ENCODE measurements around the gene SGMS1.
A peak's percentile ranks its signal among the peaks of the same experiment; 100 is the strongest.

SGMS1 gene

DNA sequence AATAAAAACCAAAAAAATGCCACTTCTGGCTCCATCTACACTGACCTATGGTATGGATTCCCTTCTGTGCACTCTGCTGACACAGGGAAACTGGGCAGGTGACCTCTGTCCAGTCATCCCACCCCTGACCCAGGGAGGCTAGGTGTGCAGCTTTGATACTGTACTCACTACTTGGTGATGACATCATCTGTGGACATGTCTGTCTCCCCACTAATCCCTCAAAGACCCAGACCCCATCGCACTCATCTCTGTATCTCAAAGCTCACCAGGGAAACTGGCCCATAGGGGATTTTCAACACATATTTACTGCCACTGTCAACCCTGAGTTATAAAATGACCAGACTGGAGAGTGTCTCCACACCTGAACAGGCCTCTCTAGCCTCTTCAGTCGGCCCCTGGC is 10.6 kb downstream of the SGMS1 start:
- TF ChIP-seq, protein P1, sequence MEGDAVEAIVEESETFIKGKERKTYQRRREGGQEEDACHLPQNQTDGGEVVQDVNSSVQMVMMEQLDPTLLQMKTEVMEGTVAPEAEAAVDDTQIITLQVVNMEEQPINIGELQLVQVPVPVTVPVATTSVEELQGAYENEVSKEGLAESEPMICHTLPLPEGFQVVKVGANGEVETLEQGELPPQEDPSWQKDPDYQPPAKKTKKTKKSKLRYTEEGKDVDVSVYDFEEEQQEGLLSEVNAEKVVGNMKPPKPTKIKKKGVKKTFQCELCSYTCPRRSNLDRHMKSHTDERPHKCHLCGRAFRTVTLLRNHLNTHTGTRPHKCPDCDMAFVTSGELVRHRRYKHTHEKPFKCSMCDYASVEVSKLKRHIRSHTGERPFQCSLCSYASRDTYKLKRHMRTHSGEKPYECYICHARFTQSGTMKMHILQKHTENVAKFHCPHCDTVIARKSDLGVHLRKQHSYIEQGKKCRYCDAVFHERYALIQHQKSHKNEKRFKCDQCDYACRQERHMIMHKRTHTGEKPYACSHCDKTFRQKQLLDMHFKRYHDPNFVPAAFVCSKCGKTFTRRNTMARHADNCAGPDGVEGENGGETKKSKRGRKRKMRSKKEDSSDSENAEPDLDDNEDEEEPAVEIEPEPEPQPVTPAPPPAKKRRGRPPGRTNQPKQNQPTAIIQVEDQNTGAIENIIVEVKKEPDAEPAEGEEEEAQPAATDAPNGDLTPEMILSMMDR (IDR thresholded peaks at IDR 0.05; ENCODE audit: low read depth, low read length), result no peak
- H3K4me3 ChIP-seq (ENCODE audit: low read depth, low read length), result no peak overlapping the region

DNA sequence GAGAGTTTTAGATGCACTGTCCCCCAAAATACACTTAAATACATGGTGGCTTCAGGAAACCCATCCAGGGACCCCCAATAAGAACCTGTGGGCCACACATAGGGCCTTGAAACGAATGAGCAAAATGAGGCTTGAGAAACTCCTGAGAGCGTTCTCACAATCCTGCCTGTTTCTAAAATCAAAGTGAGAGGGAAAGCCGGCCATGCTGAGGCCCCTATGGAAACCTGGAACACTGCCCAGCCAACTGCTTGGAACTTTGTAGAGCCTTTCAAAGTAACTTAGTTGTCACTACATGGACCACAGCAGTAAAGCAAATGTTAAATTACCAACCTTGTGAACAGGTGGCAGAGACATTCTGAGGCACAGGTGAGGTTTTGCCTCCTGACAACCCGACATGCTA is 13.4 kb downstream of the SGMS1 start:
- TF ChIP-seq, protein P1 (IDR thresholded peaks at IDR 0.05; ENCODE audit: low read depth, low read length), result no peak
- H3K4me3 ChIP-seq (ENCODE audit: low read depth, low read length), result no peak overlapping the region

DNA sequence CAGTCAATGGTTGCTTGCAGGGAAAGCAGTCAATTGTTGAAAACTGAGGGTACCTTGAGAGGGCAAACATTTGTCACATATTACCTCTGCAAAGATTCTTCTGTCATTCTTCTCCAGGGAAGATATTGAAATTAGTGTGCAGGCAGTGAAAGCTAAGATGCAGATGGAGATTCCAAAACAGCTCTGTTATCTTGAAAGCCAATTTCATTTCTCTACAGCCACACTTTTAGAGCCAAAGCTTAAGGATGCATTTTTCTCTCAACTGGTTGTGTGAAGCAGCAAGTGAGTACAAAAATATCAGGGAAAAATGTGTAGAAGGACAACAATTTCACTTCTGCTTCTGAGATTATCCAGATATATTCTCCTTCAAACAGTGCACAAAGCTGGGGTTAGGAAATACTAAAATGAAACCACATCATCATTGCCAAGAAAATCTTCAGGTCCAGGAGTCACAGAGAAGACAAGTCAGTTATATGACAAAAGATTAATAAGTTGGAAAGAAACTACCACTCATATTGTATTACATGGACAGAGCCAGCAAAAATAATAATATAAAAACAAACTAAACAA is 16.3 kb downstream of the SGMS1 start:
- TF ChIP-seq, protein P1 (IDR thresholded peaks at IDR 0.05; ENCODE audit: low read depth, low read length), result no peak
- H3K4me3 ChIP-seq (ENCODE audit: low read depth, low read length), result no peak overlapping the region

DNA sequence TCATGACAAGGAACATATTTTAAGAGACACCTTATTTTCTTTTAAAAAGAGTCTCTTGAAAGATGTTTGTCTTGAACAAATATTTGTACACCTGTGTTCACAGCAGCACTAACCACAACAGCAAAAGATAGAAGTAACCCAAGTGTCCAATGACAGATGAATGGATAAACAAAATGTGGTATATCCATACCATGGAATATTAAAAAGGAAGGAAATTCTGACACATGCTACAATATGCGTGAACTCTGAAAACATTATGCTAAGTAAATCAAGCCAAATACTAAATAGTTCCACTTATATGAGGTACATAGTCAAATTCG is 17.8 kb downstream of the SGMS1 start:
- no peak overlapping the region for H3K4me3 ChIP-seq (ENCODE audit: low read depth, low read length)
- TF ChIP-seq, protein P1 (IDR thresholded peaks at IDR 0.05; ENCODE audit: low read depth, low read length), result no peak

DNA sequence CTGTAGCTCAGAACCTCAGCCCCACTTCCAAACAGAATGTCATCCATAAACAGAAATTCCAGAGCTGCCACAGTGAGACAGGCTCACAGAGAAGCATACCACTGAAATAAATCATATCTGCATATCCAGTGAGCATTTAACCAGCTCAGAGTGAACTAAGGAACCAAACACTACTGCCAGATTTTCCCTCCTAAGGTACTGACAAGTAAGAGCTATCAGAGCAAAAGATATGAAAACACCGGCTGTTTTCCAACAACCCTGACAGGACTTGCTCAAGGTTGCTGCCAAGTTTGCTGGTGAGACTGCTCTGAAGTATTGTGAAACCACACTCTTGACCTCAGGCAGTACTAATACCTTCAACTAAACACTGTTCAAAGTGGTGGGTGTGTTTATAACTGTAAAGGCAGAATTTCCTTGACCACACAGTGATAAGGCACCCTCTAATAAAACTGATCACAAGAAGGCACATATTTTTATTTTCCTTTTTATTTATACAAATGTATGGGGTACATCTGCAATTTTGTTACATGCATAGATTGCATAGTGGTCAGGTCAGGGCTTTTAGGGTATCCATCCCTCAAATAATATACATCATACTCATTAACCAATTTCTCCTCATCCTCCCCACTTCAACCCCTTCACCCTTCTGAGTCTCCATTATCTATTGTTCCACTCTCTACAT is 18.3 kb downstream of the SGMS1 start:
- H3K4me3 ChIP-seq (ENCODE audit: low read depth, low read length), result peak overlapping the region; percentile 19; the same call in 1 of the 2 replicates
- TF ChIP-seq, protein P1 (IDR thresholded peaks at IDR 0.05; ENCODE audit: low read depth, low read length), result no peak

DNA sequence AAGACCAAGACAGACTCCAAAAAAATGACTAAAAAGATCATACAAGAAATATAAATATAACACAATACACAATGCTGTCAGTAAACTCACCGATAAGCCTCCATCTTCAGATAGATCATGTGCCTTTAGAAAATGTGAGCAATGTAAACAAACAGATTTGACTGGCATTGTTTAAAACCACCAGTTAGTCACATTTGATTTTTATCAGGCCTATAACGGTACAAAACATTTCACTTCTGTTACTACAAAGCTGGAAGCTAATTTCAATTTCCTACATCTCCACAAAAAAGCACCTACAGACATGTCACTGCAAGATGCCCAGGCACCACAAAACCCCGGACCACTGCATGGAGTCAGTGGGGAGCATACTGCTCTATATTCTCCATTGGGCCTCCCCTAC is 18.9 kb downstream of the SGMS1 start:
- TF ChIP-seq, protein P1 (IDR thresholded peaks at IDR 0.05; ENCODE audit: low read depth, low read length), result no peak
- H3K4me3 ChIP-seq (ENCODE audit: low read depth, low read length), result peak overlapping the region; percentile 19; the same call in 1 of the 2 replicates

DNA sequence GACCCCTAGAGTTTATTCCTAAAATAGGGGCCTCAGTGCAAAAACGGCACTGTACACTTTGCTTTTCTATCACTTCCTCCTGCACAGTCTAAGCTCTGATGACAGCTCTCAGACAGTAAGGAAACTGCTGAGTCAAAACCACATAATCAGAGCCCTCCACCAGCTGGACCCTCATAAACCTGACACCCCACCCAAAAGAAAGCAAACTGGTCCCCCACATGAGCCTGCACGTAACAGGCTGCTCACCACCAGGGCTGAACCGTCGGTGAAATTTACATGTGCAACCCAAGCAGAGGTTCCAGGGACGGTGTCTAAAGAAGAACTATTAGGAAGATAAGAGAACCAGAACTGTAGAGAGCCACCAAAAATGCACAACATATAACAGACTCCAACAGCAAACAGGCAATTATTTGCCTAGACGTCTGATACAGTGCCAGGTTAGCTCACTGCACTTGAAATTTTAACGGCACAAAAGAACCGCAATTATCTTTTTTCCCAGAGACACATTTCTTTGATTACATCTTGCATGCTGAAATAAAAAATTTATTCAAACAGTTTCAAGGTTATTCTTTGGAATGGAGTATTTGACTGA is 19.6 kb downstream of the SGMS1 start:
- peak overlapping the region; percentile 6; the same call in 1 of the 2 replicates for H3K4me3 ChIP-seq (ENCODE audit: low read depth, low read length)
- TF ChIP-seq, protein P1 (IDR thresholded peaks at IDR 0.05; ENCODE audit: low read depth, low read length), result no peak
